DOHH2 (cell line): ENCODE data around the gene PAPOLA.

ENCODE experiments used
- H3F3A ChIP-seq: fragments of 200-600 bp; sonication (generic), shearing (Covaris generic); 2 replicates; pipeline ENCODE4 v1.6.0; 2016; ENCODE audit warnings: antibody characterized with exemption, mild to moderate bottlenecking; ENCODE audit not compliant: control insufficient read depth, insufficient read depth
- H3K27ac ChIP-seq: fragments of 200-600 bp; sonication (generic); 2 replicates; pipeline ENCODE4 v1.5.1; 2014; ENCODE audit warnings: low read depth, mild to moderate bottlenecking, low read length, moderate library complexity
- H3K27me3 ChIP-seq: fragments of 200-600 bp; sonication (generic); 2 replicates; pipeline ENCODE4 v1.6.1; 2014; ENCODE audit warnings: mild to moderate bottlenecking, low read length, mixed read lengths; ENCODE audit not compliant: control insufficient read depth
- H3K36me3 ChIP-seq: fragments of 200-600 bp; sonication (generic); 2 replicates; pipeline ENCODE4 v1.6.1; 2014; ENCODE audit warnings: mild to moderate bottlenecking, low read length, moderate library complexity, mixed read lengths; ENCODE audit not compliant: control insufficient read depth
- H3K4me1 ChIP-seq: fragments of 200-600 bp; sonication (generic); 2 replicates; pipeline ENCODE4 v1.6.1; 2014; ENCODE audit warnings: mild to moderate bottlenecking, low read length, mixed read lengths; ENCODE audit not compliant: control insufficient read depth
- H3K4me2 ChIP-seq: fragments of 200-600 bp; sonication (generic); 2 replicates; pipeline ENCODE4 v1.6.0; 2014; ENCODE audit warnings: mild to moderate bottlenecking, low read length, moderate library complexity
- H3K4me3 ChIP-seq: fragments of 200-600 bp; sonication (generic); 2 replicates; pipeline ENCODE4 v1.5.1; 2014; ENCODE audit warnings: mild to moderate bottlenecking, low read length, mixed read lengths
- H3K79me2 ChIP-seq: fragments of 200-600 bp; sonication (generic); 2 replicates; pipeline ENCODE4 v1.6.1; 2014; ENCODE audit warnings: mild to moderate bottlenecking, low read length, mixed read lengths; ENCODE audit not compliant: control insufficient read depth
- H3K9me2 ChIP-seq: fragments of 200-600 bp; sonication (generic); replicated peaks from 2 replicates; pipeline ENCODE4 v1.6.1; 2014; ENCODE audit warnings: mild to moderate bottlenecking, low read length, mixed read lengths; ENCODE audit not compliant: control insufficient read depth
- H3K9me3 ChIP-seq: fragments of 200-600 bp; sonication (generic); 2 replicates; pipeline ENCODE4 v1.6.1; 2014; ENCODE audit warnings: antibody characterized with exemption, low read length, mixed read lengths; ENCODE audit not compliant: control insufficient read depth, insufficient read depth
- H4K20me1 ChIP-seq: fragments of 200-600 bp; sonication (generic); 2 replicates; pipeline ENCODE4 v1.6.0; 2014; ENCODE audit warnings: low read depth, mild to moderate bottlenecking, antibody characterized with exemption, low read length, moderate library complexity; ENCODE audit not compliant: control insufficient read depth, insufficient read depth
- CTCF ChIP-seq: fragments of 200-600 bp; sonication (generic); IDR thresholded peaks from one replicate; pipeline ENCODE4 v1.5.1; 2014; ENCODE audit warnings: antibody characterized with exemption, mild to moderate bottlenecking, low read depth, low read length; ENCODE audit not compliant: poor library complexity, severe bottlenecking
- EZH2phosphoT487 ChIP-seq: fragments of 200-600 bp; sonication (generic); IDR thresholded peaks from 2 replicates; pipeline ENCODE4 v1.6.1; 2017; ENCODE audit warnings: borderline replicate concordance, mild to moderate bottlenecking, antibody characterized with exemption, low read length, moderate library complexity, mixed read lengths

Gene PAPOLA

GRCh38 chr14:96603350-96604255, 101.4 kb downstream of the PAPOLA start:
- H3K27me3 ChIP-seq, result peaks cover 15% of the 10 kb centered on the region
- H3K36me3 ChIP-seq, result no peaks in the 10 kb centered on the region
- H4K20me1 ChIP-seq, result no peaks in the 10 kb centered on the region
- no peaks in the 10 kb centered on the region for H3K79me2 ChIP-seq
- H3F3A ChIP-seq, result no peaks in the 10 kb centered on the region
- no peak overlapping the region for H3K4me2 ChIP-seq
- no peak overlapping the region for H3K27ac ChIP-seq
- no peak for TF ChIP-seq CTCF
- no peak for TF ChIP-seq EZH2phosphoT487
- peaks cover 18% of the 10 kb centered on the region for H3K4me1 ChIP-seq
- H3K9me2 ChIP-seq, result no peaks in the 10 kb centered on the region
- no peaks in the 10 kb centered on the region for H3K9me3 ChIP-seq
- no peak overlapping the region for H3K4me3 ChIP-seq

GRCh38 chr14:96614481-96614881, 112.3 kb downstream of the PAPOLA start:
- Histone ChIP-seq H3K4me1 (0 out of 2 replicates have a peak, but pooled peaks cover 3% of the 10 kb centered on the region), H3K36me3 (no peaks in the 10 kb centered on the region), H4K20me1 (no peaks in the 10 kb centered on the region), H3K27me3 (peaks cover 4% of the 10 kb centered on the region; the same call in 1 of the 2 replicates), H3K4me2 (no peak overlapping the region), H3K4me3 (no peak overlapping the region), H3K9me3 (no peaks in the 10 kb centered on the region), H3K79me2 (no peaks in the 10 kb centered on the region), H3F3A (no peaks in the 10 kb centered on the region), H3K9me2 (no peaks in the 10 kb centered on the region), H3K27ac (no peak overlapping the region)
- no peak for TF ChIP-seq CTCF
- no peak for TF ChIP-seq EZH2phosphoT487

GRCh38 chr14:96616161-96616721, 114.1 kb downstream of the PAPOLA start:
- no peaks in the 10 kb centered on the region for H3F3A ChIP-seq
- no peak overlapping the region for H3K4me3 ChIP-seq
- TF ChIP-seq CTCF, result no peak
- TF ChIP-seq EZH2phosphoT487, result no peak
- H3K79me2 ChIP-seq, result no peaks in the 10 kb centered on the region
- H3K4me1 ChIP-seq, result 0 out of 2 replicates have a peak, but pooled peaks cover 3% of the 10 kb centered on the region
- H3K27me3 ChIP-seq, result no peaks in the 10 kb centered on the region
- H3K36me3 ChIP-seq, result no peaks in the 10 kb centered on the region
- no peaks in the 10 kb centered on the region for H4K20me1 ChIP-seq
- H3K9me3 ChIP-seq, result no peaks in the 10 kb centered on the region
- no peak overlapping the region for H3K27ac ChIP-seq
- H3K4me2 ChIP-seq, result no peak overlapping the region
- H3K9me2 ChIP-seq, result no peaks in the 10 kb centered on the region
